Endothelial cell (in vitro differentiated cells): Measurements from ENCODE around the gene KIAA0513. TPM values are rescaled to one million over a fixed set of nuclear protein-coding genes. Genes with fewer than 3 reads are reported as not detected.
A peak's percentile ranks its signal among the peaks of the same experiment; 100 is the strongest.

ENCODE experiments used
- DNase-seq: peaks from one replicate; pipeline ENCODE4 v3.0.0; 2021; ENCODE audit warnings: low spot score
- H3K27ac Mint-ChIP-seq: one replicate; pipeline ENCODE4 v1.8.0; 2021; ENCODE audit warnings: mixed read lengths, inconsistent platforms; ENCODE audit not compliant: unreplicated experiment
- H3K27me3 Mint-ChIP-seq: one replicate; pipeline ENCODE4 v1.8.0; 2021; ENCODE audit warnings: mild to moderate bottlenecking, moderate library complexity, mixed read lengths, inconsistent platforms; ENCODE audit not compliant: unreplicated experiment
- H3K36me3 Mint-ChIP-seq: one replicate; pipeline ENCODE4 v1.8.0; 2021; ENCODE audit warnings: mild to moderate bottlenecking, low read depth, mixed read lengths, inconsistent platforms; ENCODE audit not compliant: unreplicated experiment
- H3K4me1 Mint-ChIP-seq: one replicate; pipeline ENCODE4 v1.8.0; 2021; ENCODE audit warnings: mild to moderate bottlenecking, mixed read lengths, inconsistent platforms; ENCODE audit not compliant: unreplicated experiment
- H3K4me3 Mint-ChIP-seq: one replicate; pipeline ENCODE4 v1.8.0; 2021; ENCODE audit warnings: mild to moderate bottlenecking, mixed read lengths, inconsistent platforms; ENCODE audit not compliant: unreplicated experiment
- H3K9me3 Mint-ChIP-seq: one replicate; pipeline ENCODE4 v1.8.0; 2021; ENCODE audit warnings: mixed read lengths, inconsistent platforms; ENCODE audit not compliant: unreplicated experiment
- total RNA-seq: library from RNA; stranded (reverse); fragmentation: NEBNext Ultra II Directional; extraction: Animal tissue kit (Norgen Biotek cat#: 25700); gene quantifications from one replicate; pipeline ENCODE4 v1.2.1, GENCODE V29; 2021; ENCODE audit not compliant: unreplicated experiment
- TF ChIP-seq, protein P1 (sequence below): fragments of 200-600 bp; sonication (generic); IDR thresholded peaks from one replicate; pipeline ENCODE4 v1.5.0; 2021; ENCODE audit warnings: antibody characterized with exemption; ENCODE audit not compliant: unreplicated experiment

Gene KIAA0513
- total RNA-seq, 1 donor from 2014 or later: 5.5 TPM

DNA sequence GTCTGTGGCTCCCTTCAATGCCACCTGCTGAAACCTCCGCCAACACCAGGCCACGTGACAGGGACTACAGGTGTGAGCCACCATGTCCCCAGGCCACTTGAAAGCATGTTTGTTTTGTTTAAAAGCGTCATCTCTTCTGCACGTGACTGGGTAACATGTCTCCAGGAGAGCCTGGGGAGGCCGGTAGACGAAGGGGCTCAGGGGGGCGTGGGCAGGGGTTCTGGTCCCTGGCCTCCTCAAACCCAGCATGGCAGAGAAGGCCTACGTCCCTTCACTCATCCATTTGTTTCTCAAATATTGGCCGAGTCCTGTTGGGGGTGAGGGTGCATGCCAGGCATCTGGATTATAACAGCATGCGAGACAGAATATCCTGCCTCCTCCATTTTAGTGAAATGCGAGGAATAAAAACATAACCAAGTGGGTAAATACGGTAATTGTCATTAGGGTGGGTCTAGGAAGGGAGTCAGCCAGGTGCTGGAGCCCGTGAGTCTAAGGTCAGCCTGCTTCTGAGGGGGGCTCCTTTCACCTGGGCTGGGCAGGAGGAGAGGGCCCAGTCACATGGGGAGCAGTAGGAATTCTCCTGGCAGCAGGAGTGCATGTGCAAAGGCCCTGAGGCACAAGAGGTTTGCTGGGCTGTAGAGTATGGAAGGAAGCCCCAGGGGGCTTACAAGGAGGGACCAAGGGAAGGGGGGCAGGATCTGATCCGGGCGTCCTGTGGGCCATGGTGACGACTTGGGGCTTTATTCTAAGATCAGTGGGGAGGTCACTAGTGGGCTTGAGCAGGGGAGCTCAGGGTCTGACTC, 111.4 kb downstream of the KIAA0513 start:
- no peak overlapping the region for H3K4me3 Mint-ChIP-seq
- H3K9me3 Mint-ChIP-seq: no peaks in the 10 kb centered on the region
- H3K4me1 Mint-ChIP-seq: peaks cover 43% of the 10 kb centered on the region
- H3K27me3 Mint-ChIP-seq: peaks cover 12% of the 10 kb centered on the region
- peaks cover 8% of the 10 kb centered on the region for H3K36me3 Mint-ChIP-seq
- TF ChIP-seq, protein P1, sequence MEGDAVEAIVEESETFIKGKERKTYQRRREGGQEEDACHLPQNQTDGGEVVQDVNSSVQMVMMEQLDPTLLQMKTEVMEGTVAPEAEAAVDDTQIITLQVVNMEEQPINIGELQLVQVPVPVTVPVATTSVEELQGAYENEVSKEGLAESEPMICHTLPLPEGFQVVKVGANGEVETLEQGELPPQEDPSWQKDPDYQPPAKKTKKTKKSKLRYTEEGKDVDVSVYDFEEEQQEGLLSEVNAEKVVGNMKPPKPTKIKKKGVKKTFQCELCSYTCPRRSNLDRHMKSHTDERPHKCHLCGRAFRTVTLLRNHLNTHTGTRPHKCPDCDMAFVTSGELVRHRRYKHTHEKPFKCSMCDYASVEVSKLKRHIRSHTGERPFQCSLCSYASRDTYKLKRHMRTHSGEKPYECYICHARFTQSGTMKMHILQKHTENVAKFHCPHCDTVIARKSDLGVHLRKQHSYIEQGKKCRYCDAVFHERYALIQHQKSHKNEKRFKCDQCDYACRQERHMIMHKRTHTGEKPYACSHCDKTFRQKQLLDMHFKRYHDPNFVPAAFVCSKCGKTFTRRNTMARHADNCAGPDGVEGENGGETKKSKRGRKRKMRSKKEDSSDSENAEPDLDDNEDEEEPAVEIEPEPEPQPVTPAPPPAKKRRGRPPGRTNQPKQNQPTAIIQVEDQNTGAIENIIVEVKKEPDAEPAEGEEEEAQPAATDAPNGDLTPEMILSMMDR: no peak
- H3K27ac Mint-ChIP-seq: no peak overlapping the region
- DNase-seq: no peak

DNA sequence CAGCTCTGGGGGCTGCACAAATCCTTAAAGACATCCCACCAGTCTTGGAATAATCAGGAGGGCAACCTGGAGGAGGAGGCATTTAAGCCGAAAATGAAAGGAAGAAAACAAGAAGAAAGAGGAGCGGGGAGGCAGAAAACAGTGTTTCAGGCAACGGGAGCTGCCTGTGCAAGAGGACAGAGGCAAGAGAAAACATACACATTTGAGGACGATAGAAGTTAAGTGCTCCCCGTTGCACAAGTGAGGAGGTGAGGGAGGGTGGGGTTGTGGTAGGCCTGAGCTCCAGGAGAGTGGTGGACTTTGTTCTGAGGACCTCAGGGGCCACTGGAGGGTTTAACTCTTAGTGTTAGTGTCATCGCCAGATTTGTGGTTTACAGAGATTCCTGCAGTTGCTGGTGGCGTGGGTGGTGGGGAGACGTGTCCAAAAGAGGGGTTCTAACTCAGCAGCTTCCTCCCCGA, 112.3 kb downstream of the KIAA0513 start:
- Mint-ChIP-seq H3K27ac (no peak overlapping the region), H3K4me3 (no peak overlapping the region), H3K4me1 (peaks cover 46% of the 10 kb centered on the region), H3K27me3 (peaks cover 14% of the 10 kb centered on the region), H3K36me3 (peaks cover 8% of the 10 kb centered on the region), H3K9me3 (no peaks in the 10 kb centered on the region)
- TF ChIP-seq, protein P1: no peak
- DNase-seq: no peak

DNA sequence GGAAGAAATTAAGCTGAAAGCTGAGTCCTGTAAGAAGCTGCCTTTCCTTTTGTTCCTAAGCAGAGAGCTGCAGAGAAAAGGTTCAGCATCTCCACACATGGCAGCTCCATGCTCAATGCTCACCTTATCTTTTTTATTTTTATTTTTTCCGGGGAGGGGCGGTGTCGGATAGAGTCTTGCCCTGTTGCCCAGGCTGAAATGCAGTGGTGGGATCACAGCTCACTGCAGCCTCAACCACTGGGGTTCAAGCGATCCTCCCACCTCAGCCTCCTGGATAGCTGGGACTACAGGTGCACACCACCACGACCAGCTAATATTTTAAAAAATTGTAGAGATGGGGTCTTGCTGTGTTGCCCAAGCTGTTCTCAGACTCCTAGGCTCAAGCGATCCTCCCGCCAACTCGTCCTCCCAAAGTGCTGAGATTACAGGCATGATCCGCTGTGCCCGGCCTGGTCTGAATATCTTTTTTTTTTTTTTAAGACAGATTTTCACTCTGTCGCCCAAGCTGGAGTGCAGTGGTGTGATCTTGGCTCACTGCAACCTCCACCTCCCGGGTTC, 112.9 kb downstream of the KIAA0513 start:
- Mint-ChIP-seq H3K27me3 (peaks cover 14% of the 10 kb centered on the region), H3K4me3 (no peak overlapping the region), H3K9me3 (no peaks in the 10 kb centered on the region), H3K27ac (no peak overlapping the region), H3K4me1 (peaks cover 49% of the 10 kb centered on the region), H3K36me3 (peaks cover 8% of the 10 kb centered on the region)
- DNase-seq: no peak
- TF ChIP-seq, protein P1: no peak

DNA sequence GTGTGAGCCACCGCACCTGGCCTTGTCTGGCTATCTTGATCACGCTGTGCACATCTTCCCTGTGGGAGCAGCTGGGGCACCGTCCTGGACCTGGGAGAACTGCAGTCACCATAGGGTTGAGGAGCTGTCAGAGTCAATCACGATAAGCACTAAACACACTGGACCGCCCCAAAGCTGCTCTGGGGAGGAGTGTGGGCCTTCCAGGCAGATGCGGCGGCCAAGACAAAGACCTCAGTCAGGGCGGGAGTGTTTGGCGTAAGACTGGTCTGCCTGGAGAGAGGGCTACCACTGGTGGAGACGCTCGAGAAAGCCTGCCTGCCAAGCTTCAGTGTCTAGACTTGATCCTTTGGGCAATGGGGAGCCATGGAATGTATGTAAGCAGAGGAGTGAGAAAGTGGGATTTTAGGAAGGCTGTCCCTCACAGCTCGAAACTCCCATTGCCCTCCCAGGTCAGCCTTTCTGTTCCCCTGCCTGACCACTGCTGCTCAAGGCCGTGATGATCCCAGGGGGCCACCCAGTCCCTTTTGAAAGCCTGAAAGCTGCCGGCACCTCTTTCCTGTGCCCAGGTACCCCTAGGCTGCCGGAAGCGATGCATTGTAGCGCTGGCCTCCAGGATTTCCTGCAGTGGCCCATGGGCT, 114.0 kb downstream of the KIAA0513 start:
- H3K4me1 Mint-ChIP-seq: peaks cover 50% of the 10 kb centered on the region
- H3K9me3 Mint-ChIP-seq: no peaks in the 10 kb centered on the region
- peaks cover 8% of the 10 kb centered on the region for H3K36me3 Mint-ChIP-seq
- no peak for DNase-seq
- peak overlapping the region; percentile 71 for H3K27ac Mint-ChIP-seq
- no peak overlapping the region for H3K4me3 Mint-ChIP-seq
- H3K27me3 Mint-ChIP-seq: peaks cover 14% of the 10 kb centered on the region
- TF ChIP-seq, protein P1: no peak
